LNCaP clone FGC (cell line): ENCODE data around the gene VRK1.

Experiments
- DNase-seq: peaks from one replicate; pipeline ENCODE4 v3.0.0-alpha.2; 2011; ENCODE audit warnings: low read depth
- H3K4me3 ChIP-seq: 2 replicates; pipeline ENCODE4 v1.5.1; 2011; ENCODE audit warnings: mild to moderate bottlenecking, low read depth, low read length, control low read depth
- CTCF ChIP-seq: IDR thresholded peaks from 2 replicates; pipeline ENCODE4 v1.5.1; 2012; ENCODE audit warnings: mild to moderate bottlenecking; ENCODE audit not compliant: control insufficient read depth, insufficient read depth; ENCODE audit errors: extremely low read depth

The VRK1 gene

DNA sequence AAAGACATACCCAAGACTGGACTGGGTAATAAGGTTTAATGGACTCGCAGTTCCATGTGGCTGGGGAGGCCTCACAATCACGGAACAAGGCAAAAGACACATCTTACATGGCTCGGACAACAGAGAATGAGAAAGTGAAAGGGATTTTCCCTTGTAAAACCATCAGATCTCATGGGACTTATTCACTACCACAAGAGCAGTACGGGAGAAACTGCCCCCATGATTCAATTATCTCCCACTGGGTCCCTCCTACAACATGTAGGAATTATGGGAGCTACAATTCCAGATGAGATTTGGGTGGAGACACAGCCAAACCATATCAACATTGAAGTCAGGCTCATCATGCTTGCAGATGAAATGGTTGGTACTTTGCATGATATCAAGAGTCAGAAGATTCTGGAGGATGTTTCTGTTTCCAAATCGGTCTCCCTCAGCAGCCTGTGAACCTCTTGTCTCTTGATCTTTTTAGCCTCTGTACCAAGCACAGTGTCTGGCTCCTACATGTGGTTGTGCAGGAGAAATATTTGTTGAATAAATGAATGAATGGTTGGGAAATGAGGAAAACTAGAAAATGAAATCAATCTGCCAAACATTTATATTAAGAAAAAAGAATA, 98.6 kb downstream of the VRK1 start:
- no peak overlapping the region for H3K4me3 ChIP-seq
- TF ChIP-seq CTCF: no peak
- no peak for DNase-seq

GRCh38 chr14:96897184-96897583, 100.0 kb downstream of the VRK1 start:
- TF ChIP-seq CTCF: no peak
- no peak overlapping the region for H3K4me3 ChIP-seq

GRCh38 chr14:96901227-96901626, 104.0 kb downstream of the VRK1 start:
- DNase-seq: peak; percentile 0
- TF ChIP-seq CTCF: no peak
- H3K4me3 ChIP-seq: no peak overlapping the region

More at GRCh38 chr14:96897184-96897583, 100.0 kb downstream of the VRK1 start:
- DNase-seq: no peak

- no peak for DNase-seq
- no peak for TF ChIP-seq CTCF
- no peak overlapping the region for H3K4me3 ChIP-seq
These were observed 104.8 kb downstream of the VRK1 start for GRCh38 chr14:96902004-96902403.

DNA sequence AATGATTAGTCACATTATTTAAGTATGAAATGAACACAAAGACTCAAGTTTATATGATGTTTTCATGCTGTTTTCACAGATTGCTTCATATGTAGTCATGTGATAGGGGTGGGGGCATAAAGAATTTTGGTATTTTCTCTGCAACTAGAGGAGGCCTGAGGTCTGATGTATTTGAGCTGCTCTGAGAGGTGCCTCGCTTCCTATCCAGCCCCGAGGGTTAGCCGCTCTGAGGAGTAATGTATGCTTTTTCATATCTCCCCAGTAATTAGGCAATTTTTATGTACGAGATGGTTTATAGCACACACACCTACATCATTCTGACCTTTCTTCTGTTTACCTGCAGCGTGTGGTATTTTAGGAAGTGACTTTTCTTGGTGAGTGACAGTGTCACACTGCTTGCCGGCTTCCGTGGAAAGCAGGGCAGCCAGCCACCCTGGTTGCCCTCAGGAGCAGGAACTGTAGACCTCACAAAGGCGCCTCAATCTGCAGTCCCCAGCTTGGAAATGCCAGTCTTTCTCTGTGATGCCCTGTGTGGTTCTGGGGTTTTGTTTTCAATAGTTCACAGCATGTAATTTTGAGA, 106.4 kb downstream of the VRK1 start:
- no peak for DNase-seq
- TF ChIP-seq CTCF: no peak
- H3K4me3 ChIP-seq: no peak overlapping the region

DNA sequence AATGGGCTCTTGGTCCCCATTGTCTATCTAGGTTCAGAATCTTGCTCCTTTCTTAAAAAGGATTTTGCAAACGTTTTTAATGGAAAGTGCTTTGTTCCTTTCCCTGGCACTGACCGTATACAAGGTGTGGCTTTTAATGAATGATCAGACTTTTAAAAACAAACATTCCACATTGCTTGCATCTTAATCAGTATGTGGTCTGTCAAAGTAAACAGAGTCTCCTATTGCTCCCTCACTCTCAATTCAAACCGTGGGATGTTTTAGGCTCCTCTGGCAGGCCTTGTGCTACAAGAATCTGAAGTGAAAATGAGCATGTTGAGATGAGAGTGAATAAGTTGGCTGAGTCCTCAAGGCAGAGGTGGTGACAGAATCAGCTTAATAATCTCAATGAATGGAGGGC, 107.0 kb downstream of the VRK1 start:
- no peak for DNase-seq
- TF ChIP-seq CTCF: no peak
- H3K4me3 ChIP-seq: no peak overlapping the region

DNA sequence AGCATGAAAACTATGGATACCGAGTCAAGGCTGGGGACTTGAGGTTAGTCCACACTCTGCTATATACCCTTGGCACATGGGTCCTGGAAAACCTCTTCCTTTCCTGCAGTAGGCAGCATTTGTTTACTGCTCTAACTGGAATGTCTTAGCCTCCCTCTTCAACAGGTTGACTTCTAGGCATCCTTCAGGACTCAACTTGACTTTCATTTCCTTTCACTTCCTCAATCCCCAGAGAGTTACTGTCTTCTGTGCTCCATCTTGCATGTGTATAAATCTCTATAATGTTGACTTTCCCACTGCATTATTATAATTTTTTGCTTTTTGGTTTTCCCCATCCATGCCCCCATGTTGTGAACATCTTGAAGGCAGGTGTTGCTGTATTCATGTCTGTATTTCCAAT, 107.9 kb downstream of the VRK1 start:
- no peak for DNase-seq
- no peak for TF ChIP-seq CTCF
- no peak overlapping the region for H3K4me3 ChIP-seq
